Measurements from ENCODE around the gene NOS1.

NOS1 gene

DNA sequence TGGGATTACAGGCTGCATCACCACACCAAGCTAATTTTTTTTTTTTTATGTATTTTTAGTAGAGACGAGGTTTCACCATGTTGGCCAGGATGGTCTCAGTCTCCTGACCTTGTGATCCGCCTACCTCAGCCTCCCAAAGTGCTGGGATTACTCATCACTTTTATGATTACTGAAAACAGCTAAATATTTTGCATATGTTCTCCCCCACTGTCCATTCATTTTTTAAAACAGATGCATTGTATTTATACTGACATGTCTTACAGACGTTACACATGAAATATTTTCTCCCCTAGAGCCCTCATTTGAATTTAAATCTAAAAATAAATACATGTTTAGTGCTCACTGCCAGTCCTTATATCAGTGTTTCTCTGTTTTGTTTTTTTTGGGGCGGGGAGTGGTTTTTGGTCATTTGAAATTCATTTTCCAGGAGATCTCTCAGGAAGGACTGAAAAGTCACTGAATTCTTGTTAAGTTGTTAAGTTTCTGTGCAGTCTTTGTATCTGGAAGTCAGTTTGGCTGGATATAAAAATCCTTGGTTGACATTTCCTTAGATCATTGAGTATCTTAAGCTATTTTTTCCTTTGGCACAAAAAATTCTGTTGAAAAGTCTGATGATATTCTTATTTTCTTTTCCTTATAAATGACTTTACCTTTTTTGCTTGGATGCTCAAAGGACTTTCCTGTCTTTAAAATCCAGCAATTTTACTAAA is 180.5 kb downstream of the NOS1 start:
- no peak for DNase-seq (ENCODE audit: low read depth, low spot score)

DNA sequence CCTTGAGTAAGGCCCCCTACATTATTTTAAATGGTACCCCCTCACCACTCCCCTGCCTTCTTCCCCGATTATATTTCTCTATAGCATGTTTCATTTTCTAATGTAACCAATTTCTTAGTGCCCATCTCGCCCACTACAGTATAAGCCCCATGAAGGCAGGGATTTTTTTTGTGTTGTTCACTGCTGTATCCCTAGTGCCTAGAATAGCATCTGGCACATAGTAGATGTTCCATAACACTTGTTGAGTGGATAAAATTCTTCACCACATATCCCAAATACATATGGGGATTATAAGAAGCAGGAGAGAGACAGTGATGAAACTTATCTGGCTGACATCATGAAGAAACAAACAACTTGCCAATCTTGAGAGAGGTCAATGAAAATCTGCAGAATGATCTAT is 182.7 kb downstream of the NOS1 start:
- no peak for DNase-seq (ENCODE audit: low read depth, low spot score)

DNA sequence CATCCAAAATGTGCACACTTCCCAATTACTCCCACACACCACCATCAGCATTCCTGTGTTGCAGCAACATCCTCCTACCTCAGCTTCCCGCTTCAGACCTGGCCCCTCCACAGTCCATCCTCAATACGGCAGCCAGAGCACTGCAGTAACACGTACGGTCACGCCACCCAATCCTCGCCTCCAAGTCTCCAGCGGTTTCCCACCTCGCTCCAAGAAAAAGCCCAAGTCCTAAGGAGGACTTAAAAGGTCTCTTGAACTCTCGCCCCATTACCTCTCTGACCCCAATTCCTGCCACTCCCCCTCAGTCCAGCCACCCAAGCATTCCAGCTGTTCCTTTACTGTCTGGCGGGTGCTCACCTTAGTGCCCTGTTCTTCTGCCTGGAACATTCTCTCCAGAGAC is 183.1 kb downstream of the NOS1 start:
- no peak for DNase-seq (ENCODE audit: low read depth, low spot score)

DNA sequence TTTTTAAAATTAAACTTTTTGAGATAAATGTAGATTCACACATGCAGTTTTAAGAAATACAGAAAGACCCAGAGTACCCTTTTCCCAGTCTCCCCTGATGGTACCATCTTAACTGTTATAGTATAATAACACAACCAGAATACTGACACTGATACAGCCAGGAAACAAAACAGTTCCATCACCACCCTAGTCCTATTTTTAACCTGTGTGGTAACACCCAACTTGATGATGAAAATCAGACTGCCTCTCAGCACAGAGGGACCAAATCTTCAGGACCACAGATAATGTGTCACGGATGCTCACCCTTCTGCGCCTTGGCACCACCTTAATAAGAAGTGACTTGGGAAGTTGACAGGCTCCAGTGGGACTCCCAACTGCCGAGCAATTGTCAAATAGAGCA is 189.3 kb downstream of the NOS1 start:
- DNase-seq (ENCODE audit: low read depth, low spot score) = no peak

DNA sequence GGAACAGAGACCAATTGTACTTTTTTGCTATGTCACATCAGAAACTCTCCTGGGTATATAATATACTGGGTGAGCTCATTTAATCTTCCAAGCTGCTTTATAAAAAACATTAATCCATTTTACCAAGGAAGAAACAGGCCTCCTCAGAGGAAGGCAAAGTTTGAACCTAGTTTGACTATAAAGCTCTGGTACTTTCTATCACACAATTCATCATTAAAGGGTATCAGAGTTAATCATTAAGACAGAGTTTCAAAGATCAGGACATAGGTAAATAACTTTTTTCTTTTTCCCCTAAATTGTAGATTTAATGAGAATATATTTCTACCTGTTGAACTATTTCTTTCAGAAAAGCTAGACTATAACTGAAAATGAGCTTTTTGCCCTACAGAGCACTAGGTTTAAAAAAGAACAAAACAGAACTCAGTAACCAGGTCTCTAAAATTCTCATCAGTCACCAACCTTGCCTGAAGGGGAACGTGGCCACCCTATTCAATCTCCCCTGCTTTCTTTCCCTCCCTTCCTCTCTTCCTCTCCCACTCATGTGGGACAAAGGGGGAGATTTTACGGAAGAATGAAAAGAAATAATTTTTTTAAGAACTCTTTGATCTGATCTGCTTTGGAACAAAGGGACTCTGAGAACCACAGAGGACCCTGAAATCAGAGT is 189.8 kb downstream of the NOS1 start:
- DNase-seq (ENCODE audit: low read depth, low spot score) = no peak

DNA sequence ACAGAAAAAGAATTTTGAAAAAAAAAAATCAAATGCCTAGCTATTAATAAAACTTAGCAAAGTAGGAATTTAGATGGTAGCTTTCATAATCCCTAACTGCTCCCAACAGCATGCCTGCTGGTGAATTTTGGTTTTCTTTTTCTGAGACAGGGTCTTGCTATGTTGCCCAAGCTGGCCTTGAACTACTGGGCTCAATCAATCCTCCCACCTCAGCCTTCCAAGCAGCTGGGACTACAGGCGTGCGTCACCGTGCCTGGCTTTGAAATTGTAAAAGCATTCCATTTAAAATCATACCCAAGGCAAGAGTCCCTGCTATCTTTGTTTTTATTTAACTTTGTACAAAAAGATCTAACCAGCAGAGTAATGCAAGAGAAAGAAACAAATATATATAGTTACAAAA is 191.9 kb downstream of the NOS1 start:
- no peak for DNase-seq (ENCODE audit: low read depth, low spot score)

DNA sequence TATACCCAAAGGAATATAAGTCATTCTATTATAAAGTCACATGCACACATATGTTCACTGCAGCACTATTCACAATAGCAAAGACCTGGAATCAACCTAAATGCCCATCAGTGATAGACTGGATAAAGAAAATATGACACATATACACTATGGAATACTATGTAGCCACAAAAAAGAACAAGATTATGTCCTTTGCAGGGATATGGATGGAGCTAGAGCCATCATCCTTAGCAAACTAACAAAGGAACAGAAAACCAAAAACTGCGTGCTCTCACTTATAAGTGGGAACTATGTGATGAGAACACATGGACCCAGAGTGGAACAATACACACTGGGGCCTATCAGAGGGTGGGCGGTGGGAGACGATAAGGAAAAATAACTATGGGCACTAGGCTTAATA is 192.4 kb downstream of the NOS1 start:
- DNase-seq (ENCODE audit: low read depth, low spot score) = no peak

DNA sequence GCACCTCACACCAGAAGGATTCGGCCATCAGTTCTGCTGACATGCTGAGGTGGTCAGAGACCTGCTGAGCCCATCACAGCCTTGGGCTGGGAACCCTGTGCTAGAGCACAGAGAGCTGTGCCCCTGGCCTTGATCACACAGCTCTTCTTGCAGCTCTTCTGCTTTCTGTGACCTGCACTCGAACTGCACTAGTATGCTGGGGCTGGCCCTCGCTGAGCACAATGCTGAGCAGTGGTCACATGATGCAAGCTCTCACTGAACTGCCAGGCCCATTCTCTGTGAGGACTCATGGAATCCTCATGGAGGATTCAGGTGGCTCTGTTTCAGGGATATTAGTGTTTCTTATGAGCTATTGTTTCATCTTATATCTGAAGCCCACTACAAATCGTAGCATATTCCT is 193.7 kb downstream of the NOS1 start:
- no peak for DNase-seq (ENCODE audit: low read depth, low spot score)

DNA sequence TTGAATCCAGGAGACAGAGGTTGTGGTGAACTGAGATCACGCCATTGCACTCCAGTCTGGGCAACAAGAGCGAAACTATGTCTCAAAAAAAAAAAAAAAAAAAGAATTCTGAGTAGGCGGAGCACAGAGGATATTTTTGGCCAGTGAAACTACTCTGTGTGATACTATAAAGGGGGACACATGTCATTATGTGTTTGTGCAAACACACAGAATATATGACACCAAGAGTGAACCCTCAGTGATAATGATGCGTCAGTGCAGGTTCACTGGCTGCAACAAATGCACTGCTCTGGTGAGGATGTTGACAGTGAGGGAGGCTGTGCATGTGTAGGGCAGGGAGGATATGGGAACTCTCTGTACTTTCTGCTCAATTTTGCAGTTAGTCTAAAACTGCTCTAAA is 195.3 kb downstream of the NOS1 start:
- DNase-seq (ENCODE audit: low read depth, low spot score) = no peak

DNA sequence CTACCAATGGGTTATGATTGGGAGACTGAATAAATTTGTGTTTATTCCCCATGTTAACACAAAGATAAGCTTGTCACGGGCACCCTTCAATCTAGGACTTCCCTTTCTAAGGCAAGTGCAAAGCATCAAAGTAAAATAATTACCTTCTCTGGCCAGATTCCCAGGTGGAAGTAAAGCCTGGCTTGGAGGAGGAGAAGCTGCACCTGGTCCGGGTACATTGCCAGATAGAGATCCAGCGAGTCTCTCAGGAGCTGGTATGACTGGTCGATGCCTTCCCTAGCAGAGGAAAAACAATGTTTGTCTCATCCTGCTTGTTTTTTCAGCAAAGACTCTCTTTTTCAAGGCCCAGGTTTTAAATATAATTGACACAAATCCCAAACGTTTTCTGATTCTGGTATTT is 196.1 kb downstream of the NOS1 start:
- no peak for DNase-seq (ENCODE audit: low read depth, low spot score)

DNA sequence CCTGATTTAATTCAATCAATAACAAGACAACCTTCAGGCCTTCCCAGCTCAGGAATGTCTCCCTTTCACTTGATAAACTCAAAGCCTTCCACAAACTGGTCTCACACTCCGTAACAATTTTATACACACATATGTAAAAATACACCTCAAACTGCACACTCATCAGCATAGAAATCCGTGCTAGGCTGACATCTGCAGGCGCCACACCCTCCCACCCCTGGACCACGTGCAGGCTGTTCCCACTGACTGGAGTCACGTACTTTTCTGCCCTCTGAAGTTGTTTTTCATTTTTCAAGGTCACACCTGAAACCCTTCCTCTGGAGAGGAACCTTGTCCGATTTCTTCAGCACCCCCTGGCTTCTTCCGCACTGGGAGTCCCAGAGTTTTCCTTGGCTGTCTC is 198.8 kb downstream of the NOS1 start:
- DNase-seq (ENCODE audit: low read depth, low spot score) = no peak

DNA sequence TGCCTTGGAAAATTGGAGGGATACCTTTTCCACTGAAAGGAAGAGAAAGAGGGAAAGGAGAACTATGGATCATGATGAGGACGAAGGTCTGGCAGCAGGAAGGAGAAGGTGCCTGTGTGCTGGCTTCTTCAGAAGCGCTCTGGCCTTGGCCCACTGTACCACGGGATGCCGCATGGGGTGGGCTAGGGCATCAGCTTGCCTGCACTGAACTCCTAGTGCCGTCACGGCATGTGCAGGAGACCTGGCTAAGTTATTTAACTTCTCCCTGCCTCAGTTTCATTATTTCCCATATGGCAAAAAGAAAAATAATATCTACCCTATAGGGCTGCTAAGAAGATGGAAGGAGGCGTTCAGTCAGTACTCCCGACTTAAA is 199.3 kb downstream of the NOS1 start:
- DNase-seq (ENCODE audit: low read depth, low spot score) = no peak

DNA sequence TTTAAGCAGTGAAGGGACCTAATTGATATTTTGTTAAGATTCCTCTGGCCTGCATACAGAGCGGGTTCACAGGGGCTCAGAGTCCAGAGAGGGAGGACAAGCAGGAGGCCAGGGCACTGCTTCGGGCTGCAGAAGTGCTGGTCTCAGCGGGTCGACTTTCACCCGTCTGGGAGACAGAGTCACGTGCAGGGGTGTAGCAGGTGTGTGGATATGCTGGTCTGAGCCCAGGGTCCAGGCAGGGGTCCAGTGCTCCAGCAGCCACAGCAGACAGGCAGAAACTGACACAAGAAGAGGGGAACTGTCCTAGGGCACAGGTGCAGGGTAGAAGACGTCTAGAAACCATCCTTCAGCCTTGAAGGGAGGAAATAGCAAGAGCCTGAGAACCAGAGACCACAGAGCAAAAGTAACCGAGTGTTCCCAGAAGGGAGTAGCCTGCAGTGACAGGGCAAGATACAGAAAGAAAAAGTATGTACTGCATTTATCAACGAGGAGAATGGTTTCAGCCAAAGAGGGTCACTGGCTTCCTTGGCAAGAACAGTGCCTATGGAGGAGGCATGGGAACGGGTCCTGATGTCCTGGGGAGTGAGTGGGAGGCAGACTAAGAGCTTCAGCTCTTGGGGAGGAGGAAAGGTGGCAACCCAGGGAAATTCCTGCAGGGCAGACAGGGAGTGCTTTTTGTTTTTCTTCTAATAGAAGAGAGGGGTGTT is 199.8 kb downstream of the NOS1 start:
- no peak for DNase-seq (ENCODE audit: low read depth, low spot score)

DNA sequence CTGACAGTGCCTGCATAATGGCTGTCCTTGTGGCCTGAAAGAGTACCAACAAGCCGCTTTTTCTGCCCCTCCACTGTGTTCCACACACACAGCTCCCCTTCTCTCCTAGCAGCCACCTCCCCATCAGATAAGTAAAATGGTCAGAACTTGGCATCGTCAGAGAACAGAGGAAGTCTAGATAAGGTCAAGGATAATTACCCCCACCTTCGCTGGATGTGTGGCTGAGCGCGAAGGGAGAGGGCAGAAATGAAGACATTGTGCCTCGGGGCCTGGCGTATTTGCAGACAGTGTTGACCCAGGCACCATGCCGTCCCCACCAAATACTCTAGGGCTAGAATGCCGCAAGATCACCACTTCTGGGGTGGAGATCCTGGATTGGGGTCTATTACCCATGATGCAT is 201.8 kb downstream of the NOS1 start:
- no peak for DNase-seq (ENCODE audit: low read depth, low spot score)

DNA sequence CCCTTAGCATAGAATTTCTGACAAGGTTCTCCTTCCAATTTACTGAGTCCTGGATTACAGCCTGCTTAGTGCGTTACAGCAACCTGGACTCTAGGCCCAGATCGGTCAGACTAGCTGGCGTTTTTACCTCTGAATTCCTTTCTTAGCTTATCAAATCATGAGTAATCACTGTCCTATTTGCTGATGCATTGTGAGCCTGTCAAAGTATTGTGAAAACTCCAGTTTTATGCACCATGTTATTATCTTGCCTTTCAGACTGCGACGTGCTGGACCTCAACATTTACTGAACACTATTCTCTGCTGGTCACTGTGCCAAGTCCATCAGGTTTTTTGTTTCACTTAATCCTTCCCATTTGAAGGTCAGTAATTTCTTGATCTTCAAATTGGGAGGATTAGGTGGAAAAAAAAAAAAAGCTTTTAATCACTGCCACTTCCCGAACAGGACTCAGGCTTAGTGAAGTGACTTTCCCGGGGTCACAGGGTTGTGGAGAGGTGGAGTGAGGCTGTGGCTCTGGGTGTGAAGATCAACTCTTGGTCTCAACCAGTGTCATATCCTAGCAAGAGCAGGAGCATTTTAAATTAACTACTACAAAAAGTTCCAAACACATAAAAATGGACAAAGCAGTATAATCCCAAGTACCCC is 202.4 kb downstream of the NOS1 start:
- DNase-seq (ENCODE audit: low read depth, low spot score) = no peak

All from ELF-1 (cell line).